OCI-M2 (cell line): Measurements from ENCODE around the gene KISS1.

Source experiments
- DNase-seq: peaks from one replicate; lab custom pipeline; 2025; ENCODE audit not compliant: unreplicated experiment; lab: John Stamatoyannopoulos, UW

The KISS1 gene

DNA sequence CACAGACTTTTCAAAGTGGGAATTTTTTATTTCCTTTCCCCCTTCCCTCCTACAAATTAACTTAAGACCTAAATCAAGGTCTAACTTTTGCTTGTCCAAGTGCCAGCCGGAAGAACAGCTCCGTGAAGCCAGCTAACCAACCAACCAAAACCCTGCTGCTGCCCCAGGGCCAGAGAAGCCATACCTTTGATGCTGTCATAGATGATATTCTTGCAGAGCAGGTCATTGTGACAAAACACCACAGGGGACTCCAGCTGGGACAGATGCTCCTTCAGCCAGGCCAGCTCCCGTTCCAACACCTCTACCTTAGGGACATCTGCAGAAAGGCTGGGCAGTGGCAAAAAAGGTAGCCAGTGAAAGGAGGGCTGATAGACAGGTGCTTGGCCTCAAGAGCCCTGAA lies 55.2 kb downstream of the KISS1 start:
- no peak for DNase-seq
